Aorta (tissue), 5 donors: ENCODE results near the gene CYB561D2. TPM values are rescaled to one million over a fixed set of nuclear protein-coding genes. Genes with fewer than 3 reads are reported as not detected.

ENCODE experiments used
- ATAC-seq: fragments of 200-7000 bp; cut with Tn5 transposase; one replicate; pipeline ENCODE4 v1.9.1; 2022; ENCODE audit warnings: moderate library complexity; ENCODE audit not compliant: low FRiP score
- DNase-seq, 2 donors: peaks; one replicate each; pipeline ENCODE4 v3.0.0-alpha.2; 2020
- H3K27ac ChIP-seq, 2 donors: one replicate each; pipeline ENCODE4 v1.5.1; 2013; ENCODE audit warnings: low read length in 2 of 2, mild to moderate bottlenecking in 2 of 2, moderate library complexity in 2 of 2, control low read depth in 1 of 2, inconsistent platforms in 1 of 2, low read depth in 1 of 2
- H3K27me3 ChIP-seq, 2 donors: one replicate each; pipeline ENCODE4 v1.6.1; 2013; ENCODE audit warnings: control low read depth in 1 of 2, low read length in 1 of 2, mild to moderate bottlenecking in 1 of 2, moderate library complexity in 1 of 2; ENCODE audit not compliant: insufficient read depth in 2 of 2, control insufficient read depth in 1 of 2
- H3K36me3 ChIP-seq, 2 donors: one replicate each; pipeline ENCODE4 v1.6.1; 2013; ENCODE audit warnings: control low read depth in 1 of 2, low read length in 1 of 2, mild to moderate bottlenecking in 1 of 2; ENCODE audit not compliant: insufficient read depth in 2 of 2, control insufficient read depth in 1 of 2
- H3K4me1 ChIP-seq, 2 donors: one replicate each; pipeline ENCODE4 v1.6.1; 2013; ENCODE audit warnings: low read length in 2 of 2, control low read depth in 1 of 2, mild to moderate bottlenecking in 1 of 2, moderate library complexity in 1 of 2; ENCODE audit not compliant: insufficient read depth in 2 of 2, control insufficient read depth in 1 of 2
- H3K4me3 ChIP-seq, 2 donors: one replicate each; pipeline ENCODE4 v1.5.1; 2013; ENCODE audit warnings: low read length in 2 of 2, control low read depth in 1 of 2, mild to moderate bottlenecking in 1 of 2
- H3K9me3 ChIP-seq: one replicate; pipeline ENCODE4 v1.6.1; 2013; ENCODE audit warnings: mild to moderate bottlenecking, low read length; ENCODE audit not compliant: control insufficient read depth
- WGBS, 2 donors: extraction: QIAGEN DNeasy Blood & Tissue Kit; methylation state at CpG; one replicate each; pipeline ENCODE4 v1.1.7; 2013; 5-methylcytosine and 5-hydroxymethylcytosine counted together
- intact Hi-C, 2 donors: fragments of 100-400 bp; cut with DNase I; formaldehyde crosslinking; loops; one replicate each; pipeline versions ENCODE4 v1.14.2 to v1.15.0; 2022
- polyA plus RNA-seq, 2 donors: library from polyadenylated mRNA; stranded (reverse); fragments of 200-250 nt; gene quantifications; one replicate each; pipeline ENCODE4 v1.2.3, GENCODE V29; 2013
- total RNA-seq, 2 donors: library from RNA; stranded (reverse); fragmentation: NEBNext Ultra II Directional; extraction: Animal tissue kit (Norgen Biotek cat#: 25700); gene quantifications; one replicate each; pipeline ENCODE4 v1.2.1, GENCODE V29; 2021
- donor health status: healthy with polysubstance abuse.
- donor health status: Bipolar disorder and iron deficiency.
- donor health status: DM: no; HTN: no; CAD: no.
- donor health status: DM: no; HTN: no; CAD: no.
- donor health status: DM: yes; HTN: yes; CAD: no.

CYB561D2 gene
- total and polyA plus RNA-seq, 4 donors: 6.8 to 14.4 (median 10.0) TPM

DNA sequence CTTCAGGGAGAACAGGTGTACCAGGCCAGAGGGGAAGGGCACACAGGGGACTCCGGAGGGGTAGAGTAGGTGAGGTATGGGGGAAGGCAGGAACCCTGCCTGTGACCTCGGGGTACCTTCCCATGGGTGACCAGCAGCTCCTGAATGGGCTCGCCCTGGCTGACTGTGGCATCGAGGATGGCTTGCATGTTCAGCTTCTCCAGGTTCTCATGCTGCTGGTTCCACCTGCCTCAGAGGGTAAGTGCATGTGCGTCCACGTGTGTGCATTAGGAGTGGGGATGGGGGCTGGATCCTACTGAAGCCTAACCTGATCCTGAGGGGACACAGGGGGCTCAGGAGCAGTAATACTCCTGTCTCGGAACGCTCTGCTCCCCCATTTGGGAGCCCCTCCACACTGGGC is 5.7 kb upstream of the CYB561D2 start:
- no peaks in the 10 kb centered on the region for H3K9me3 ChIP-seq
- H3K4me3 ChIP-seq: no peak overlapping the region
- H3K36me3 ChIP-seq: no peaks in the 10 kb centered on the region
- ATAC-seq (no peak), DNase-seq (no peak)
- intact Hi-C loops: loop anchor here in 1 of 2 donors (5.0 kb wide), 1 partner anchor 197 kb away; no protein-coding TSS in a partner anchor
- no peak overlapping the region for H3K27ac ChIP-seq
- WGBS, 2 donors: 66 to 71% methylated on average over 8 of the region's 8 CpGs
- no peaks in the 10 kb centered on the region for H3K4me1 ChIP-seq
- no peaks in the 10 kb centered on the region for H3K27me3 ChIP-seq

DNA sequence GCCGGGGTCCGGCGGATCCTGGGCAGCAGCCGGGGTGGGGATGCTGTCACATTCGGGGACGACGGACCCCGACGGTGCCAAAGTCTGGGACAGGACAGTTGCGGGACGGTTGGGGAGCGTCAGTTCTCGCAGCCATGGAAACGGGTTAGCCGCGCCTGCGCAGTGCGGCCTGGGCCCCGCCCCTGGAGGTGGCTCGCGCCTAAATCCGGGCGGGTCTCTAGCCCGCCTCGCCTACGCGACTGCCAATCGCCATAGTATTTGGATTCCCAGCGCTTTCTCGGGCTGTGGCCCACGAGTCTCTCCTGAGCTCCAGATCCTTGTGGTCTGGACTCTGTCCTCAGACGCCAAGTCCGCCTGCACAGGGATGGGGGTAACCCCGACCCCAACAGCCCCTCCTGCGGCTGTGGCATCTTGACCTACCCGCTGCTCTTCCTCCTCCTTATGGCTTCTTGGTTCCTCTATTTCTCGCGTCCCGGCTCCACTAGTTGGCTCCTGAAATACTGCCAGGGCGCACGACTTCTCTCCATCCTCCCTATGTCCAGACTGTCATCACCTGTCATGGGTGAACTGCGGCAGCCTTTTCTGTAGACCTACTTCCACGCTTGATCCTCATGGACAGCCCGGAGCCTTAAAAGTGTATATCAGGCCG is 5.0 kb upstream of the CYB561D2 start, which contains the start of gene ZMYND10:
ZMYND10 (minus strand) TSS at position 147 of the 649 bp plus-strand sequence. CDS start 153 bp downstream, outside the sequence.
- Histone ChIP-seq H3K4me3 (no peak within 1 kb of the TSS), H3K27me3 (no peaks in the 10 kb centered on the region), H3K27ac (no peak within 1 kb of the TSS), H3K36me3 (no peaks in the 10 kb centered on the region), H3K4me1 (no peaks in the 10 kb centered on the region), H3K9me3 (no peaks in the 10 kb centered on the region)
- intact Hi-C loops: loop anchor here in 1 of 2 donors (5.0 kb wide), 1 partner anchor 197 kb away; no protein-coding TSS in a partner anchor
- WGBS, 2 donors: 7 to 9% methylated on average over 45 of the region's 45 CpGs
- ATAC-seq: peak; percentile 28
- peak; percentile 84 to 94 for DNase-seq

DNA sequence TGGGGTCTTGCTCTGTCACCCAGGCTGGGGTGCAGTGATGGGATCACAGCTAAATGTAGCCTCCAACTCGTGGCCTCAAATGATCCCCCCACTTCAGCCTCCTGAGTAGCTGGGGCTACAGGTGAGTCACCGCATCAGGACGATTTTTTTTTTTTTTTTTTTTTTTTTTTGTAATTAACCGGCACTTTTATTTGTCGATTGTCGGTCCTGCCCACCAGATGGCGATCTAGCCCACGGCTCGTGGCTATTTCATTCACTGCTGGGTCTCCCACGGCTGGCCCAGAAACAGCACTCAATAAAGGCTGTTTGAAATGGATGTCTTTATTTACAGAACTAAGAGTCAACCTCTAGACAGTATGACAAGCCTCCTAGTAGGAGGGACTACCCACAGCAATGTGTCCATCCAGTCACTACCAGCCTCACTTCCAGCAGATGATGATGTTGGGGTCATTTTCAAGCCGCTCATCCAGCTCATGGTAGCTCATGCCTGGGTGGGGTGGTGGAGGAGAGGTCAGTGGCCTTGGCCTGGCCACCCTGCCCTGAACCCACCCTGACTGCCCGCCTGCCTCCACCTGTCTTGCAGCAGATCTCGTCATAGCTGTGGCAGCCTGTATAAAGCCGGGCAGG is 3.4 kb upstream of the CYB561D2 start:
- DNase-seq (peak; percentile 83 to 90), ATAC-seq (no peak)
- H3K4me3 ChIP-seq: no peak overlapping the region
- H3K4me1 ChIP-seq: no peaks in the 10 kb centered on the region
- intact Hi-C loops: loop anchor here in 1 of 2 donors (5.0 kb wide), 1 partner anchor 195 kb away; no protein-coding TSS in a partner anchor
- H3K27ac ChIP-seq: no peak overlapping the region
- no peaks in the 10 kb centered on the region for H3K9me3 ChIP-seq
- H3K27me3 ChIP-seq: no peaks in the 10 kb centered on the region
- H3K36me3 ChIP-seq: no peaks in the 10 kb centered on the region
- 26% methylated on average over 14 of the region's 14 CpGs for whole genome bisulfite sequencing, 2 donors

DNA sequence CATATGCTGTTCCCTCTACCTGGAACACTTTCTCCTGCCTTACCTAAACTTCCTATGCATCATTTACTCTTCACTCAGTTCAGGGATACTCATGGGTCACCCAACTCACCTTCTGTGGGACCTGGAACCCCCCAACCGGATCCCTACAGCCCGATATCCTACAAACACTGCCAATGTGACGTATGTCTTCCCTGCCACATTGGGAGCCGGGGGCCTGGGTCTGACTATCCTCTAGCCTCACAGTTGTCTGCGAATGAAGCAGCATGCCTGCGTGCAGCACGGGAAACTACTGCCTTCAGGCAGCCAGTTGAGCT is 492 bp upstream of the CYB561D2 start:
- 1% methylated on average over 7 of the region's 7 CpGs for WGBS, 2 donors
- intact Hi-C loops: loop anchor here in 1 of 2 donors (5.0 to 10.0 kb wide), 2 partner anchors 262 to 1045 kb away; partner anchors contain the start of genes CISH and RBM15B
- Histone ChIP-seq H3K36me3 (peaks cover 0 to 5% of the 10 kb centered on the region in 2 donors), H3K4me1 (no peaks in the 10 kb centered on the region), H3K27ac (peak overlapping the region in 1 of 2 donors; percentile 69), H3K4me3 (peak overlapping the region; percentile 8 to 51), H3K9me3 (no peaks in the 10 kb centered on the region), H3K27me3 (no peaks in the 10 kb centered on the region)
- DNase-seq (no peak), ATAC-seq (no peak)

DNA sequence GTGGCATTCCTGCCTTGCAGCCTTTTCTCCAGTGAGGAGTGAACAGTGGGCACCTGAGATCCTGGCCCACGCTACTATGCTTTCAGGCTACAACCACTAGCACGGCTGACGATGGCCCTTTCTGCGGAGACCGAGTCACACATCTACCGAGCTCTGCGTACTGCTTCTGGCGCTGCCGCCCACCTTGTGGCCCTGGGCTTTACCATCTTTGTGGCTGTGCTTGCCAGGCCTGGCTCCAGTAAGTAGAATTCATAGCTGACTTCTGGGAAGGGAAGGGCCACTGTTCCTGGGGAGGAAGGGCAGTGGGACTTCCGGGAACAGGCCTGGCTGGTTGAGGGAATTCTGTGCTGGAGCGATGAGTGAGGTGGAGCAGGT is 648 bp downstream of the CYB561D2 start:
- Histone ChIP-seq H3K4me3 (no peak overlapping the region), H3K36me3 (peaks cover 0 to 5% of the 10 kb centered on the region in 2 donors), H3K4me1 (no peaks in the 10 kb centered on the region), H3K9me3 (no peaks in the 10 kb centered on the region), H3K27me3 (no peaks in the 10 kb centered on the region), H3K27ac (peak overlapping the region in 1 of 2 donors; percentile 10)
- no peak for DNase-seq
- intact Hi-C loops: loop anchor here in 1 of 2 donors (5.0 to 10.0 kb wide), 2 partner anchors 261 to 1043 kb away; partner anchors contain the start of genes CISH and RBM15B
- 25 to 26% methylated on average over 11 of the region's 11 CpGs for WGBS, 2 donors
- no peak for ATAC-seq

DNA sequence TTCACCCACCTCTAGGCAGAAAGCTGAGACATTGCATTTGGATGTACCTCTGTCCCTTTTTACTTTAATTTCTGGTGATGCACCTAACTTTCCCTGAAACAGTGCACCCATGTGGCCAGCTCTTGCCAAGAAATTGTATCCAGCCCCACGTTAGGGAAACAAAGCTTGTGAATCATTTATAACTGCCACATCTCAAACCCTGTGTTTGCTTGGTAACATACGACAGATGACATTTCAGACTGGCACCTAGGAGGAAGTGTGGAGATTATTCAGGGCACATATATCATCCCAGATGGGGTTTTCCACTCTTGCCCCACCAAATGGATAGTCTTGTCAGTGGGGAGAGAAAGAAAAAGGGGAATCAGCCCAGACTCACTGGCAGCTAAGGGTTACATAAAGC is 2.1 kb downstream of the CYB561D2 start:
- Histone ChIP-seq H3K9me3 (no peaks in the 10 kb centered on the region), H3K4me1 (no peaks in the 10 kb centered on the region), H3K27me3 (no peaks in the 10 kb centered on the region), H3K27ac (no peak overlapping the region), H3K36me3 (peaks cover 0 to 5% of the 10 kb centered on the region in 2 donors), H3K4me3 (no peak overlapping the region)
- DNase-seq (no peak), ATAC-seq (no peak)
- intact Hi-C loops: loop anchor here in 1 of 2 donors (5.0 to 10.0 kb wide), 2 partner anchors 260 to 1042 kb away; partner anchors contain the start of genes CISH and RBM15B
- WGBS, 2 donors: 13 to 17% methylated on average over 2 of the region's 2 CpGs

DNA sequence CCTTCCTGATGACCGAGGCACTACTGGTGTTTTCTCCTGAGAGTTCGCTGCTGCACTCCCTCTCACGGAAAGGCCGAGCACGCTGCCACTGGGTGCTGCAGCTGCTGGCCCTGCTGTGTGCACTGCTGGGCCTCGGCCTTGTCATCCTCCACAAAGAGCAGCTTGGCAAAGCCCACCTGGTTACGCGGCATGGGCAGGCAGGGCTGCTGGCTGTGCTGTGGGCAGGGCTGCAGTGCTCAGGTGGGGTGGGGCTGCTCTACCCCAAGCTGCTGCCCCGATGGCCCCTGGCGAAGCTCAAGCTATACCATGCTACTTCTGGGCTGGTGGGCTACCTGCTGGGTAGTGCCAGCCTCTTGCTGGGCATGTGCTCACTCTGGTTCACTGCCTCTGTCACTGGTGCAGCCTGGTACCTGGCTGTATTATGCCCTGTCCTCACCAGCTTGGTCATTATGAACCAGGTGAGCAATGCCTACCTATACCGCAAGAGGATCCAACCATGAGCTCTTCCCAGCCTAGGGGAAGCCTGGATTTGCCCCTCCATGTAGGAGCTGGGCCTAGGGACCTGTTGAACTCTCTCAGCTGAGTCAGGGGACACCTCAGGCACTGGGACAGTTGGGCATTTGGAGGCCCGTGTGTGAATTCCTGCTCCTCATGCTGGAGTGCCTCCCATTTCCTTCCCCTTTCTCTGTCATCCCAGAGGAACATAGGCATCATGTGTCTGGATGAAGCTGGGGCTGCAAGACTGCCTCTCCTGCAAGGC is 2.8 kb downstream of the CYB561D2 start:
- no peak overlapping the region for H3K27ac ChIP-seq
- H3K27me3 ChIP-seq: no peaks in the 10 kb centered on the region
- no peak for ATAC-seq
- intact Hi-C loops: loop anchor here in 1 of 2 donors (5.0 to 10.0 kb wide), 2 partner anchors 259 to 1041 kb away; partner anchors contain the start of genes CISH and RBM15B
- no peaks in the 10 kb centered on the region for H3K4me1 ChIP-seq
- WGBS, 2 donors: 77 to 78% methylated on average over 12 of the region's 12 CpGs
- DNase-seq: no peak
- H3K9me3 ChIP-seq: no peaks in the 10 kb centered on the region
- no peak overlapping the region for H3K4me3 ChIP-seq
- H3K36me3 ChIP-seq: peaks cover 0 to 5% of the 10 kb centered on the region in 2 donors

DNA sequence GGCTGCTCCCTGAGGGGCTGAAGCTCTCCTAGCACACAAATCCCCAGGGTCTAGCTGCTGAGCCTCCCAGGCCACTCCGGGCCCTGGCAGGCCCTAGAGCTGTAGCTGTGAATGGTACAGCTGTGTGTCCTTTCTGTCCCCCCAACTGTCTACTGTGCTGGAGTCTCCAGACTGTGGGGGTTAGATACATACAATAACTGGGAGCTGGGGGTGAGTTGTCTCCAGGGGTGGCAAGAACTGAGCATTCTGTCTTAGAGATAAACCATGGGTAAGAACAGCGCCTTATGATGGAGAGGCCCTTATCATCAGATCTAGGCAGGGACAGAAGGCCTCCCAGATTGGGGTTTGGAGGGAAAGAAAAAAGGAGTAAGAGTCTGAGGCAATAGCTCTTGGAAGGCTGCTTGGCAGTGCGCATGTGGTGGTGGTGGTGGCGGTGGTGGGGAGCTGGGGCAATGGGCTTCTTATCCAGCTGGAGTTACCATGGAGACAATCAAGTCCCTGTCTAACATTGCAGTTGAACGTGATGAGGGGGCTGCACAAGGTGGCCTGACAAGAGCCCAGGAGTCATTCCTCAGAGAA is 3.6 kb downstream of the CYB561D2 start:
- ATAC-seq (no peak), DNase-seq (no peak)
- H3K27ac ChIP-seq: no peak overlapping the region
- no peaks in the 10 kb centered on the region for H3K27me3 ChIP-seq
- intact Hi-C loops: loop anchor here in 1 of 2 donors (5.0 to 10.0 kb wide), 2 partner anchors 258 to 1041 kb away; partner anchors contain the start of genes CISH and RBM15B
- 65 to 69% methylated on average over 5 of the region's 5 CpGs for WGBS, 2 donors
- peaks cover 0 to 5% of the 10 kb centered on the region in 2 donors for H3K36me3 ChIP-seq
- H3K4me3 ChIP-seq: no peak overlapping the region
- no peaks in the 10 kb centered on the region for H3K4me1 ChIP-seq
- no peaks in the 10 kb centered on the region for H3K9me3 ChIP-seq
